Neural crest cell (in vitro differentiated cells): Measurements from ENCODE around the gene TAS2R40. TPM values are rescaled to one million over a fixed set of nuclear protein-coding genes. Genes with fewer than 3 reads are reported as not detected.

Experiments
- DNase-seq: peaks from one replicate; pipeline ENCODE4 v3.0.0; 2021; ENCODE audit warnings: low read depth, mixed read lengths, low spot score
- H3K27ac Mint-ChIP-seq: one replicate; pipeline ENCODE4 v1.8.0; 2021; ENCODE audit warnings: mild to moderate bottlenecking, mixed read lengths; ENCODE audit not compliant: unreplicated experiment
- H3K27me3 Mint-ChIP-seq: 2 replicates; pipeline ENCODE4 v1.8.0; 2021; ENCODE audit warnings: low read depth, mild to moderate bottlenecking, mixed read lengths
- H3K36me3 Mint-ChIP-seq: 2 replicates; pipeline ENCODE4 v1.8.0; 2021; ENCODE audit warnings: low read depth, mild to moderate bottlenecking, mixed read lengths
- H3K4me1 Mint-ChIP-seq: 2 replicates; pipeline ENCODE4 v1.8.0; 2021; ENCODE audit warnings: mixed read lengths
- H3K4me3 Mint-ChIP-seq: one replicate; pipeline ENCODE4 v1.8.0; 2021; ENCODE audit warnings: mild to moderate bottlenecking, mixed read lengths
- H3K9me3 Mint-ChIP-seq: 2 replicates; pipeline ENCODE4 v1.8.0; 2021; ENCODE audit warnings: mixed read lengths
- CTCF ChIP-seq: fragments of 200-600 bp; sonication (generic); conservative IDR thresholded peaks from 2 replicates; pipeline ENCODE4 v1.5.0; 2021; ENCODE audit warnings: antibody characterized with exemption, mild to moderate bottlenecking
- total RNA-seq: library from RNA; stranded (reverse); gene quantifications from 2 replicates; pipeline ENCODE4 v1.2.1, GENCODE V29; 2021

The TAS2R40 gene
- total RNA-seq, 1 donor from 2014 or later, result not detected

GRCh38 chr7:143227806-143228205 lies 6.0 kb downstream of the TAS2R40 start:
- no peak overlapping the region for H3K27ac Mint-ChIP-seq
- TF ChIP-seq CTCF, result no peak
- peaks cover 9% of the 10 kb centered on the region for H3K27me3 Mint-ChIP-seq
- no peak overlapping the region for H3K4me3 Mint-ChIP-seq
- DNase-seq, result no peak
- H3K36me3 Mint-ChIP-seq, result no peaks in the 10 kb centered on the region
- peaks cover 3% of the 10 kb centered on the region for H3K9me3 Mint-ChIP-seq
- H3K4me1 Mint-ChIP-seq, result no peaks in the 10 kb centered on the region

GRCh38 chr7:143229054-143229790 lies 7.4 kb downstream of the TAS2R40 start:
- Mint-ChIP-seq H3K9me3 (peaks cover 3% of the 10 kb centered on the region), H3K27me3 (peaks cover 13% of the 10 kb centered on the region), H3K4me1 (no peaks in the 10 kb centered on the region), H3K36me3 (no peaks in the 10 kb centered on the region), H3K27ac (no peak overlapping the region), H3K4me3 (no peak overlapping the region)
- no peak for DNase-seq
- no peak for TF ChIP-seq CTCF

GRCh38 chr7:143230602-143231457 lies 9.0 kb downstream of the TAS2R40 start:
- H3K4me3 Mint-ChIP-seq, result no peak overlapping the region

GRCh38 chr7:143233816-143234532 lies 12.1 kb downstream of the TAS2R40 start:
- TF ChIP-seq CTCF, result no peak
- Mint-ChIP-seq H3K4me3 (no peak overlapping the region), H3K4me1 (no peaks in the 10 kb centered on the region), H3K36me3 (peaks cover 6% of the 10 kb centered on the region), H3K27me3 (peaks cover 18% of the 10 kb centered on the region), H3K9me3 (peaks cover 16% of the 10 kb centered on the region), H3K27ac (no peak overlapping the region)
- DNase-seq, result no peak

More at GRCh38 chr7:143230602-143231457, 9.0 kb downstream of the TAS2R40 start:
- peaks cover 3% of the 10 kb centered on the region for H3K9me3 Mint-ChIP-seq
- TF ChIP-seq CTCF, result no peak
- H3K27ac Mint-ChIP-seq, result no peak overlapping the region
- no peaks in the 10 kb centered on the region for H3K36me3 Mint-ChIP-seq
- no peaks in the 10 kb centered on the region for H3K4me1 Mint-ChIP-seq
- no peak for DNase-seq
- peaks cover 16% of the 10 kb centered on the region for H3K27me3 Mint-ChIP-seq

GRCh38 chr7:143234533-143234875 lies 12.7 kb downstream of the TAS2R40 start:
- Mint-ChIP-seq H3K4me3 (no peak overlapping the region), H3K36me3 (peaks cover 8% of the 10 kb centered on the region), H3K9me3 (peaks cover 16% of the 10 kb centered on the region), H3K27me3 (peaks cover 18% of the 10 kb centered on the region), H3K27ac (no peak overlapping the region), H3K4me1 (no peaks in the 10 kb centered on the region)
- TF ChIP-seq CTCF, result no peak
- DNase-seq, result no peak
